ENCODE results near the gene BAIAP2.

DNA sequence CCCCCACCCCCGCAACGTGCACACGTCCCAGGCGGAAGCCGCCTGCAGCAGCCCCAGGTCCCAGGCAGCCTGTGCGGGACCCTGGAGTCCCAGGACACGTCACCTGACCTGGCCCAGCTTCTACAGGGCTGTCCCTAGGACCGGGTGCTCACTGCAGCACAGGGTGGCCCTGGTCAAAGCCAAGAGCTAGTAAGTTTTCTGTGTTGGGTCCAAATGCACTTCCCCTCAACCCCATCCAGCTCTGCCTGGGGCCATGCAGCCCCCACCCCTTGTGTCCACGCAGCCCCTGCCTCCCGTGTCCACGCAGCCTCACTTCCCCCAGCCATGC is 108.2 kb downstream of the BAIAP2 start:
- TF ChIP-seq, protein P1, sequence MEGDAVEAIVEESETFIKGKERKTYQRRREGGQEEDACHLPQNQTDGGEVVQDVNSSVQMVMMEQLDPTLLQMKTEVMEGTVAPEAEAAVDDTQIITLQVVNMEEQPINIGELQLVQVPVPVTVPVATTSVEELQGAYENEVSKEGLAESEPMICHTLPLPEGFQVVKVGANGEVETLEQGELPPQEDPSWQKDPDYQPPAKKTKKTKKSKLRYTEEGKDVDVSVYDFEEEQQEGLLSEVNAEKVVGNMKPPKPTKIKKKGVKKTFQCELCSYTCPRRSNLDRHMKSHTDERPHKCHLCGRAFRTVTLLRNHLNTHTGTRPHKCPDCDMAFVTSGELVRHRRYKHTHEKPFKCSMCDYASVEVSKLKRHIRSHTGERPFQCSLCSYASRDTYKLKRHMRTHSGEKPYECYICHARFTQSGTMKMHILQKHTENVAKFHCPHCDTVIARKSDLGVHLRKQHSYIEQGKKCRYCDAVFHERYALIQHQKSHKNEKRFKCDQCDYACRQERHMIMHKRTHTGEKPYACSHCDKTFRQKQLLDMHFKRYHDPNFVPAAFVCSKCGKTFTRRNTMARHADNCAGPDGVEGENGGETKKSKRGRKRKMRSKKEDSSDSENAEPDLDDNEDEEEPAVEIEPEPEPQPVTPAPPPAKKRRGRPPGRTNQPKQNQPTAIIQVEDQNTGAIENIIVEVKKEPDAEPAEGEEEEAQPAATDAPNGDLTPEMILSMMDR (IDR thresholded peaks at IDR 0.05), result no peak
- no peak for TF ChIP-seq POLR2A (IDR thresholded peaks at IDR 0.05)
